HL-60 (cell line): ENCODE measurements around the gene RGS6.

Source experiments
- CTCF ChIP-seq: IDR thresholded peaks from one replicate; pipeline ENCODE4 v1.5.1; 2011; ENCODE audit warnings: low read length, control low read depth, inconsistent platforms; ENCODE audit not compliant: insufficient read depth
- GABPA ChIP-seq: IDR thresholded peaks from 2 replicates; pipeline ENCODE4 v1.6.1; 2012; ENCODE audit warnings: low read depth
- POLR2AphosphoS5 ChIP-seq: IDR thresholded peaks from 2 replicates; pipeline ENCODE4 v1.6.1; 2012; ENCODE audit warnings: low read depth
- REST ChIP-seq: IDR thresholded peaks from 2 replicates; pipeline ENCODE4 v1.6.1; 2012; ENCODE audit warnings: low read depth; ENCODE audit not compliant: insufficient replicate concordance
- SPI1 ChIP-seq: IDR thresholded peaks from 2 replicates; pipeline ENCODE4 v1.6.1; 2012; ENCODE audit warnings: low read depth, mild to moderate bottlenecking, borderline replicate concordance

- TF ChIP-seq CTCF, result no peak
- TF ChIP-seq SPI1, result no peak
- no peak for TF ChIP-seq POLR2AphosphoS5
- TF ChIP-seq REST, result no peak
- no peak for TF ChIP-seq GABPA
Observed at GRCh38 chr14:72555609-72556000, 623.4 kb downstream of the RGS6 start.
